Fibroblast of the conjunctiva (primary cell): ENCODE results near the gene NCAN.
A peak's percentile ranks its signal among the peaks of the same experiment; 100 is the strongest.
"Not testable (repeated sequence)": the region's sequence is repeated elsewhere in the genome, so short reads cannot be mapped to it uniquely, and the experiment has no call there.

Source experiments
- DNase-seq: peaks from one replicate; pipeline ENCODE4 v3.0.0-alpha.2; 2010; ENCODE audit warnings: low read depth

The NCAN gene

GRCh38 chr19:19193926-19194325 is 17.8 kb upstream of the NCAN start:
- DNase-seq: no peak

- no peak for DNase-seq
These were observed 9.8 kb upstream of the NCAN start for GRCh38 chr19:19201697-19202630.

- no peak for DNase-seq
These were observed 9.1 kb upstream of the NCAN start for GRCh38 chr19:19202707-19203011.

GRCh38 chr19:19203012-19203856 is 8.5 kb upstream of the NCAN start, which contains the start of gene NR2C2AP:
Gene NR2C2AP, minus strand, starts transcription at chr19:19203414. Its CDS starts 354 bp downstream, at chr19:19203060.
- DNase-seq: peak; percentile 86

GRCh38 chr19:19204181-19204580 is 7.6 kb upstream of the NCAN start:
- DNase-seq: no peak

- no peak for DNase-seq
These were observed 6.0 kb upstream of the NCAN start for GRCh38 chr19:19205416-19206410.

- no peak for DNase-seq
These were observed 4.8 kb upstream of the NCAN start for GRCh38 chr19:19206938-19207337.

GRCh38 chr19:19207637-19208572 is 3.9 kb upstream of the NCAN start:
- DNase-seq: no peak

- no peak for DNase-seq
These were observed 2.4 kb upstream of the NCAN start for GRCh38 chr19:19209372-19209771.

GRCh38 chr19:19212916-19213315 is 1.2 kb downstream of the NCAN start:
- no peak for DNase-seq

GRCh38 chr19:19213426-19214158 is 1.8 kb downstream of the NCAN start:
- DNase-seq: no peak

GRCh38 chr19:19214159-19214490 is 2.4 kb downstream of the NCAN start:
- no peak for DNase-seq

- DNase-seq: no peak
These were observed 3.1 kb downstream of the NCAN start for GRCh38 chr19:19214892-19215291.

- no peak for DNase-seq
These were observed 4.0 kb downstream of the NCAN start for GRCh38 chr19:19215792-19216191.

- DNase-seq: no peak
These were observed 5.3 kb downstream of the NCAN start for GRCh38 chr19:19217099-19217498.

GRCh38 chr19:19218911-19219310 is 7.2 kb downstream of the NCAN start:
- no peak for DNase-seq

GRCh38 chr19:19221000-19221399 is 9.2 kb downstream of the NCAN start:
- not testable (repeated sequence) for DNase-seq

GRCh38 chr19:19223060-19223459 is 11.3 kb downstream of the NCAN start:
- no peak for DNase-seq

GRCh38 chr19:19223636-19224035 is 11.9 kb downstream of the NCAN start:
- no peak for DNase-seq
